ENCODE data around the gene NFE2L2. TPM values are rescaled to one million over a fixed set of nuclear protein-coding genes. Genes with fewer than 3 reads are reported as not detected.
A peak's percentile ranks its signal among the peaks of the same experiment; 100 is the strongest.
"Not testable (repeated sequence)": the region's sequence is repeated elsewhere in the genome, so short reads cannot be mapped to it uniquely, and the experiment has no call there.

Gene NFE2L2
- 10 to 100 TPM; 58.0 to 65.5 TPM for total RNA-seq
- total RNA-seq: 93.1 to 176 reads per million in 2 donors

- no peaks in the 10 kb centered on the region for H3K36me3 Mint-ChIP-seq (ENCODE audit: low read depth)
- H3K27ac Mint-ChIP-seq: peak within 1 kb of the TSS; percentile 99
- peak within 1 kb of the TSS; percentile 96 for H3K4me3 Mint-ChIP-seq
- ATAC-seq (peak; percentile 77), DNase-seq (peak; percentile 91 to 94 (median 91))
- no peaks in the 10 kb centered on the region for H3K9me3 ChIP-seq (ENCODE audit: control insufficient read depth, low read length, poor library complexity, severe bottlenecking)
- no peaks in the 10 kb centered on the region for H3K27me3 Mint-ChIP-seq
- H3K4me1 Mint-ChIP-seq: peaks cover 36% of the 10 kb centered on the region
Measured at GRCh38 chr2:177264693-177265587, at the start of gene NFE2L2. TSS of gene NFE2L2 (minus strand) at chr2:177264727. CDS start at chr2:177264576, 151 bp downstream.

- Mint-ChIP-seq H3K4me1 (peaks cover 20% of the 10 kb centered on the region), H3K27ac (no peak overlapping the region)
Measured at GRCh38 chr2:177314194-177314593, 49.7 kb upstream of the NFE2L2 start.

GRCh38 chr2:177313162-177313781 is 48.7 kb upstream of the NFE2L2 start:
- Mint-ChIP-seq H3K36me3 (ENCODE audit: low read depth) (no peaks in the 10 kb centered on the region), H3K27me3 (no peaks in the 10 kb centered on the region), H3K4me1 (peaks cover 22% of the 10 kb centered on the region), H3K4me3 (no peak overlapping the region), H3K27ac (no peak overlapping the region)
- no peak for DNase-seq
- ATAC-seq: no peak
- H3K9me3 ChIP-seq (ENCODE audit: control insufficient read depth, low read length, poor library complexity, severe bottlenecking): no peaks in the 10 kb centered on the region

More at GRCh38 chr2:177314194-177314593, 49.7 kb upstream of the NFE2L2 start:
- no peak for ATAC-seq
- H3K9me3 ChIP-seq (ENCODE audit: control insufficient read depth, low read length, poor library complexity, severe bottlenecking): no peaks in the 10 kb centered on the region
- no peaks in the 10 kb centered on the region for H3K36me3 Mint-ChIP-seq (ENCODE audit: low read depth)
- DNase-seq: no peak
- no peaks in the 10 kb centered on the region for H3K27me3 Mint-ChIP-seq
- no peak overlapping the region for H3K4me3 Mint-ChIP-seq

GRCh38 chr2:177312562-177312961 is 48.0 kb upstream of the NFE2L2 start:
- ATAC-seq (no peak), DNase-seq (no peak)
- no peaks in the 10 kb centered on the region for H3K27me3 Mint-ChIP-seq
- no peak overlapping the region for H3K27ac Mint-ChIP-seq
- H3K9me3 ChIP-seq (ENCODE audit: control insufficient read depth, low read length, poor library complexity, severe bottlenecking): no peaks in the 10 kb centered on the region
- H3K36me3 Mint-ChIP-seq (ENCODE audit: low read depth): no peaks in the 10 kb centered on the region
- peaks cover 22% of the 10 kb centered on the region for H3K4me1 Mint-ChIP-seq
- H3K4me3 Mint-ChIP-seq: no peak overlapping the region

GRCh38 chr2:177309672-177310309 is 45.3 kb upstream of the NFE2L2 start:
- peak overlapping the region; percentile 89 for H3K27ac Mint-ChIP-seq
- H3K36me3 Mint-ChIP-seq (ENCODE audit: low read depth); DNase-seq; H3K27me3 Mint-ChIP-seq; H3K9me3 ChIP-seq (ENCODE audit: control insufficient read depth, low read length, poor library complexity, severe bottlenecking): not testable (repeated sequence)
- H3K4me3 Mint-ChIP-seq: peak overlapping the region; percentile 21
- ATAC-seq: peak; percentile 85
- peaks cover 22% of the 10 kb centered on the region for H3K4me1 Mint-ChIP-seq

- ATAC-seq (no peak), DNase-seq (no peak)
- Mint-ChIP-seq H3K36me3 (ENCODE audit: low read depth) (no peaks in the 10 kb centered on the region), H3K4me1 (peaks cover 15% of the 10 kb centered on the region), H3K27ac (no peak overlapping the region), H3K4me3 (no peak overlapping the region), H3K27me3 (no peaks in the 10 kb centered on the region)
- H3K9me3 ChIP-seq (ENCODE audit: control insufficient read depth, low read length, poor library complexity, severe bottlenecking): no peaks in the 10 kb centered on the region
Measured at GRCh38 chr2:177306550-177306949, 42.0 kb upstream of the NFE2L2 start.

- no peaks in the 10 kb centered on the region for H3K4me1 Mint-ChIP-seq
Measured at GRCh38 chr2:177303939-177304338, 39.4 kb upstream of the NFE2L2 start.

GRCh38 chr2:177302552-177302951 is 38.0 kb upstream of the NFE2L2 start:
- H3K36me3 Mint-ChIP-seq (ENCODE audit: low read depth): no peaks in the 10 kb centered on the region
- ATAC-seq (no peak), DNase-seq (no peak)
- no peaks in the 10 kb centered on the region for H3K27me3 Mint-ChIP-seq
- no peaks in the 10 kb centered on the region for H3K4me1 Mint-ChIP-seq
- no peak overlapping the region for H3K4me3 Mint-ChIP-seq
- peak overlapping the region; percentile 60 for H3K27ac Mint-ChIP-seq
- no peaks in the 10 kb centered on the region for H3K9me3 ChIP-seq (ENCODE audit: control insufficient read depth, low read length, poor library complexity, severe bottlenecking)

More at GRCh38 chr2:177303939-177304338, 39.4 kb upstream of the NFE2L2 start:
- DNase-seq (no peak), ATAC-seq (no peak)
- no peaks in the 10 kb centered on the region for H3K9me3 ChIP-seq (ENCODE audit: control insufficient read depth, low read length, poor library complexity, severe bottlenecking)
- Mint-ChIP-seq H3K4me3 (no peak overlapping the region), H3K27ac (no peak overlapping the region), H3K36me3 (ENCODE audit: low read depth) (no peaks in the 10 kb centered on the region), H3K27me3 (no peaks in the 10 kb centered on the region)

- Mint-ChIP-seq H3K36me3 (ENCODE audit: low read depth) (no peaks in the 10 kb centered on the region), H3K4me1 (no peaks in the 10 kb centered on the region), H3K4me3 (no peak overlapping the region), H3K27me3 (no peaks in the 10 kb centered on the region), H3K27ac (no peak overlapping the region)
- H3K9me3 ChIP-seq (ENCODE audit: control insufficient read depth, low read length, poor library complexity, severe bottlenecking): no peaks in the 10 kb centered on the region
- ATAC-seq: no peak
- DNase-seq: no peak
Measured at GRCh38 chr2:177298191-177298590, 33.7 kb upstream of the NFE2L2 start.

- no peaks in the 10 kb centered on the region for H3K9me3 ChIP-seq (ENCODE audit: control insufficient read depth, low read length, poor library complexity, severe bottlenecking)
- Mint-ChIP-seq H3K27me3 (no peaks in the 10 kb centered on the region), H3K4me3 (no peak overlapping the region), H3K27ac (no peak overlapping the region), H3K4me1 (peaks cover 3% of the 10 kb centered on the region), H3K36me3 (ENCODE audit: low read depth) (no peaks in the 10 kb centered on the region)
- DNase-seq (no peak), ATAC-seq (peak; percentile 59)
Measured at GRCh38 chr2:177296040-177296439, 31.5 kb upstream of the NFE2L2 start.

GRCh38 chr2:177295484-177295883 is 31.0 kb upstream of the NFE2L2 start:
- no peak for DNase-seq
- Mint-ChIP-seq H3K27me3 (no peaks in the 10 kb centered on the region), H3K36me3 (ENCODE audit: low read depth) (no peaks in the 10 kb centered on the region), H3K27ac (no peak overlapping the region), H3K4me3 (no peak overlapping the region), H3K4me1 (peaks cover 3% of the 10 kb centered on the region)
- H3K9me3 ChIP-seq (ENCODE audit: control insufficient read depth, low read length, poor library complexity, severe bottlenecking): no peaks in the 10 kb centered on the region
- no peak for ATAC-seq

GRCh38 chr2:177291701-177292100 is 27.2 kb upstream of the NFE2L2 start:
- ATAC-seq: no peak
- no peak for DNase-seq
- peaks cover 8% of the 10 kb centered on the region for H3K4me1 Mint-ChIP-seq
- H3K9me3 ChIP-seq (ENCODE audit: control insufficient read depth, low read length, poor library complexity, severe bottlenecking): no peaks in the 10 kb centered on the region
- no peak overlapping the region for H3K4me3 Mint-ChIP-seq
- no peak overlapping the region for H3K27ac Mint-ChIP-seq
- H3K36me3 Mint-ChIP-seq (ENCODE audit: low read depth): no peaks in the 10 kb centered on the region
- H3K27me3 Mint-ChIP-seq: no peaks in the 10 kb centered on the region

Measured in T-helper 17 cell (primary cell).